Activated CD4-positive, alpha-beta T cell treated with anti-CD3 and anti-CD28 coated beads, Interleukin-2, amount 50 U/mL, for 48 hours (primary cell): Measurements from ENCODE around the gene NANP.
"Not testable (repeated sequence)": the region's sequence is repeated elsewhere in the genome, so short reads cannot be mapped to it uniquely, and the experiment has no call there.

Experiments used
- DNase-seq, 2 experiments: peaks; one replicate each; pipeline ENCODE4 v3.0.0-alpha.2; 2020

The NANP gene

DNA sequence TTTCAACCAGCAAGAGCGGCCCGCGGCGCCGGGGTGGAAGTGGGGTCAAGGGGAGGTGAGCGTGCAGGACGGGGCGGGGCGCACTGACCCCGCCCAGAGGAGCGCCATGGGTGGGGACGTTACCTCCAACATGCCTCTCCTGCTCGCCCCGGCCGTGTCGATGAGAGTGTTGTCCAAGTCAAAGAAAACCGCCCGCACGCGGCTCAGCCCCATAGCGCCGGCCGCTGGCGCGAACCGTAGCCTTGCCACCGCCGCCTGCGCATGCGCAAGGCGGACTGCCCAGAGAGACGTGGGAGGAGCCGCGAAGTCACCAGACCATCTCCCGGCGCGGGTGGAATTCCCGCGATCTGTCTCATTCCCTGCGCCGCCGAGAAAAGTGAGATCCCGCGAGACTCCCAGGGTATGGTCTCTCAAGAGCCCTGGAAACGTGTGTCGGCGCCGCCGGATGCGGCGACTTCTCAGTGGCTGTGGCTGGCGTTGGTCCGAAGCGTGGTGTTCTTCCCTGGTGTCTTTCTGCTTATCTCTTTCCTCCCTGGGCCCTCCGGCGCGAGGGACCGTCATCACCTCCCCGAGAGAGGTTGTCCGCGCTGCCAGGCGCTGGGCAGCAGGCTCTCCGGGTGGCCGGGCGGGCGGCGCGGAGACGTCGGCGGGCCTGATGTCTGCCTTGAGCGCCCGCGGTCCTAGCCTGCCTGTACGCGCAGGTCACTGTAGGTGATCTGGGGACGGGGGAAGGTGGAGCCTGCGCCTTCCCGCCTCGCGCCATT is at the start of gene NANP:
Gene NANP (minus strand): TSS at position 279 of the 764 bp plus-strand sequence. CDS start 66 bp downstream, at position 213.
- DNase-seq, result peak; percentile 89 to 94

GRCh38 chr20:25672659-25673235 is 48.9 kb upstream of the NANP start:
- DNase-seq, result no peak

GRCh38 chr20:25669826-25670422 is 46.1 kb upstream of the NANP start:
- no peak for DNase-seq

DNA sequence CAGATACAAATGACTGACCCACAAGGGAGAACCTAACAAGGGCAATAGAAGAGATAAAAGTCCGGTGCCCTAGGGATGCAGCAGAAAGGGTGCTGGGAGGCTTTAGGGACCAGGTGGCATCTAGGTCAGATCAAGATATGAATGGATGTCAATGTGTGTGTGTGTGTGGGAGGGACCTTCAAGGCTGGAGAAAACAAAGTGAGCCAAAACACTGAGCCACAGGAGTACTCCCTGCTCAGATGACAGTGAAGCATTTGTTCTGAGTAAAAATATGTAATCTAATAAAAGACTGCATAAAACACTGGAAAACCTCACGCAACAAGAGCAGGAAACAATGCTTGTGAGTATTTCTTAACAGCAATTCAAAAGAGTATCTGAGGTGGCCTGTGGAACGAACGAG is 44.6 kb upstream of the NANP start:
- no peak for DNase-seq

GRCh38 chr20:25659999-25660398 is 36.2 kb upstream of the NANP start:
- DNase-seq, result no peak

DNA sequence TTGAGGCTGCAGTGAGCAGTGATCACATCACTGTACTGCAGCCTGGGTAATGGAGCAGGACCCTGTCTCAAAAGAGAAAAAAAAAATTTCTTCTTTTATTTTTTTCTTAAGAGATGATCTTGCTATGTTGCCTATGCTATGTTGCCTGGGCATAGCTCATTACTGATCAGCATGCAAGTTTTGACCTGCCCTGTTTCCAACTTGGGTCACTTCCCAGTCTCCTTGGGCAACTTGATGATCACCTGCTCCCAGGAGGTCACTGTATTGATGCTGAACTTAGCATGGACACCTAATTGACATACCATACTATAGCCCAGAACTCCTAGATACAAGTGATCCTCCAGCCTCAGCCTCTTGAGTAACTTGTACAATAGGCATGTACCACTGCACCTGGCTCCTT is 30.7 kb upstream of the NANP start:
- no peak for DNase-seq

DNA sequence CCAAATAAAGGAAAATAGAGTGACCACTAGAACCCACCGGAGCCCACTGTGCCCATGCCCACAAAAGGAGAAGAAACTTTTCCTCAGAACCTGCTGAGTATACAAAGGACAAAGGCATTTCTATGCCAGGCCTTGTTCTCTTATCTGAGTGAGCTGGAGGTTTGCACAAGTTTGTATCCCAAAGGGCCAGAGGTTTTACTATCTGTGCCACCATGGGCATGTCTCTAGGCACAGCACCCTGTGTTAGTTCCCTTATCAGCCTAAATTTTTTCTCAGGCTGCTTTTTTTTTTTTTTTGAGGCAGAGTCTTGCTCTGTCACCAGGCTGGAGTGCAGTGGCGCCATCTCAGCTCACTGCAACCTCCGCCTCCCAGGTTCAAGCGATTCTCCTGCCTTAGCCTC is 29.1 kb upstream of the NANP start:
- not testable (repeated sequence) for DNase-seq

DNA sequence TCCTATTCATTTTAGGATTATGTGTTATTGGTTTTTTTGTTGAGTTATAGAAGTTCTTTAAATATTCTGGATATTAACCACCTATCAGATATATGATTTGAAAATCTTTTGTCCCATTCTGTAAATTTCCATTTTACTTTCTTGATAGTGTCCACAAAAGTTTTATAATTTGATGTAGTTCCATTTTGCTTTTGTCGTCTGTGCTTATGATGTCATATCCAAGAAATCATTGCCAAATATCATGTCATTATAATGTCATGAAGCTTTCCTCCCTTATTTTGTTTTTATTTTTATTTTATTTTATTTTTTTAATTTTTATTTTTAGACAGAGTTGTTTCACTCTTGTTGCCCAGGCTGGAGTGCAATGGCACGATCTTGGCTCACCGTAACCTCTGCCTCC is 21.0 kb upstream of the NANP start:
- no peak for DNase-seq

GRCh38 chr20:25643716-25644115 is 19.9 kb upstream of the NANP start:
- no peak for DNase-seq

- DNase-seq, result no peak
Measured at GRCh38 chr20:25637247-25637646, 13.4 kb upstream of the NANP start.

DNA sequence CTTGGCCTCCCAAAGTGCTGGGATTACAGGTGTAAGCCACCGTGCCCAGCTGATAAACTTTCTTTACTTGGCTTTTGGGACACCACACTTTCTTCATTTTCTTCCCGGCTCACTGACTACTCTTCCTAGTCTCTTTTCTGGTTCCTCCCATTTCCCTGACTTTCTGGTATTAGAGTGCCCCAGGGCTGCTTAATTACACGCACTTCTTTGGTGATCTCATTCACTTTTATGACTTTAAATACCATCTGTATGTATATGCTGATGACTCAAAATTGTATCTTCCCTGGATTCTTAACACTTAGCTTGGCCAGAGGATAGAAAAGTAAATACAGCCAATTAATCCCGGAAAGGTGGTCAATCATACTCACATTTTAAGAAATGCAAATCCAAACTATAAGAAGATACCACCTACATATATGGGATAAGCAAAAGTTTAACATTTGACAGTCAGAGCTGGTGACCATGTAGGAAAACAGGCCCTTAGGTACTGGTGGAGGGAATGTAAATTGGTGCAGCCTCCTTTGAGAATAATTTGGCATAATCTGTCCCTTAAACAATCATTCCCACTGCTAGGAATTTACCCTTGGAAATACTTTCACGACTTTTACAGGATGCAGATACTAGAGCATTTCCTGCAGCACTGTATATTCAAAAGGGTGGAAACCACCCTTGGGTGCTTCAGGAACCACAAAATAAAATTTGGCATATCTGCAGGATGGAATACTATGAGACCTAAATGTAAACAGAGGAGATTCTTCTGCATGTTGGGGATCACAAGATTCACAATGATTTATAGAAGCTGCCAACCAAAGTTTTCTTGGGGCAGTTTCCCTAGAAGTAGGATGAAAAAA is 9.4 kb upstream of the NANP start:
- DNase-seq, result no peak

GRCh38 chr20:25630615-25631014 is 6.8 kb upstream of the NANP start:
- not testable (repeated sequence) for DNase-seq

GRCh38 chr20:25629816-25630499 is 6.1 kb upstream of the NANP start:
- no peak for DNase-seq

DNA sequence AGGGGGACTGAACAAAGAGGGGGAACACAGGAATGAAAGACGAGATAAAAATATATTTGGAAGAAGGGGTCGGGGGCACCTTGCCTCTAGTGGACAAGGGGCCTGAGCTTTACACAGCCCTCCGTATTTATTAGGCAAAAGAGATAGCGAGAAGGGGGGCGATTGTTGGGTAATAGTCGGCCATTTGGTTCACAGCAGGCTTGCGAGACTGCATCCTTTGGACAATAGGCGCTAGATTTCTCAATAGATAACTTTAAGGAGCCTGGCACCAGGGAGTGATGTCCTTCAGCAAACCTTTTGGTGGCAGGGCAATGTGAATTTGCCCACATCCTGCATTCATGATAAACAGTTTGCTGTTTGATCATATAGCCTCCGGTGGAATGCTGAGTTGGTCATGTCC is 3.0 kb upstream of the NANP start:
- no peak for DNase-seq

DNA sequence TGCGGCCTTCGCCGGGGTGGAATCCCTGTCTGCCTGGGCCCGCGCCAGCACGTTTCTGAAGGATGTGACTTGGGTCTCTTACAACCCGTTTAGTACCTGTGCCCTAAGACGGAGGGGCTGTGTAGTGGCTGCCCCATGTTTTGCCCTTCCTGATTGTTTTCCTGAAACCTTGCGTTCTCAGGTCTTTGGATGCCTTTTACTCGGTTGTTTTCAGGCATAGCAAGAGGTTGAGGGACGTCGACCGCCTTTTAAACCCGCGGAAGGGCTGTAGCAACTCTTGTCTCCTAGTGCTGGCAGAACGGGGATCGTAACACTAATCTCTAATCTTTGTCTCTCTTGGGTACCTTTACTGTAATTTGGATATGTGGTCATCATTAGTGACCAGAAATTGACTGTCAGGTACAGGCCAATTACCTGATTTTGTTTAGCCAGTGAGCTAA is 706 bp upstream of the NANP start:
- no peak for DNase-seq

- DNase-seq, result peak; percentile 44 to 58
Measured at GRCh38 chr20:25623225-25623735, 534 bp downstream of the NANP start.

GRCh38 chr20:25622450-25623224 is 1.2 kb downstream of the NANP start:
- DNase-seq, result no peak

DNA sequence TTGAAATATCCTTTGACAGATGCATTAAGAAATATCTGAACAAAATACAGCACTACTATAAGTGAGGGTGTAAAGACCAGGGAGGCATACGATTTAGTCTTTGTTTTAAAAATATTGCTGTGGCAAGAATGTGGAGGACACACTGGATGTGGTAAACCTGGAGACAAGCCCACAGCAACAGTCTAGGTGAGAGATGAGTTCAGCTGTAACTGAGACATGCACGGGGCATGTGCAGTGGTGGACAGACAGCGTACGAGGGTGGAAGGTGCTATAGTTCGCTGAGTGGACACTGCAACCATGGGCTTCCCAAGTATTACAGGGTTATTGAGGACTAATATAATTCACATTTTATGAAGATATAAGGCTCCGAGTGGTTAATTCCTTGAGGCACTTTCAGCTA is 1.8 kb downstream of the NANP start:
- DNase-seq, result no peak

GRCh38 chr20:25619514-25619913 is 4.3 kb downstream of the NANP start:
- DNase-seq, result no peak

GRCh38 chr20:25608774-25609173 is 15.0 kb downstream of the NANP start:
- no peak for DNase-seq

- DNase-seq, result no peak
Measured at GRCh38 chr20:25606094-25606695, 17.6 kb downstream of the NANP start.
